Central memory CD4-positive, alpha-beta T cell (primary cell): ENCODE data around the gene CUL7.

Experiments used
- DNase-seq: peaks from one replicate; pipeline ENCODE4 v3.0.0; 2022

Gene CUL7

GRCh38 chr6:43076464-43077332, 23.0 kb upstream of the CUL7 start:
- DNase-seq, result no peak

GRCh38 chr6:43075670-43076463, 22.2 kb upstream of the CUL7 start, which contains the start of gene PTK7:
Gene PTK7, plus strand, starts transcription at chr6:43076314. Its CDS starts 175 bp downstream, at chr6:43076489.
- no peak for DNase-seq

DNA sequence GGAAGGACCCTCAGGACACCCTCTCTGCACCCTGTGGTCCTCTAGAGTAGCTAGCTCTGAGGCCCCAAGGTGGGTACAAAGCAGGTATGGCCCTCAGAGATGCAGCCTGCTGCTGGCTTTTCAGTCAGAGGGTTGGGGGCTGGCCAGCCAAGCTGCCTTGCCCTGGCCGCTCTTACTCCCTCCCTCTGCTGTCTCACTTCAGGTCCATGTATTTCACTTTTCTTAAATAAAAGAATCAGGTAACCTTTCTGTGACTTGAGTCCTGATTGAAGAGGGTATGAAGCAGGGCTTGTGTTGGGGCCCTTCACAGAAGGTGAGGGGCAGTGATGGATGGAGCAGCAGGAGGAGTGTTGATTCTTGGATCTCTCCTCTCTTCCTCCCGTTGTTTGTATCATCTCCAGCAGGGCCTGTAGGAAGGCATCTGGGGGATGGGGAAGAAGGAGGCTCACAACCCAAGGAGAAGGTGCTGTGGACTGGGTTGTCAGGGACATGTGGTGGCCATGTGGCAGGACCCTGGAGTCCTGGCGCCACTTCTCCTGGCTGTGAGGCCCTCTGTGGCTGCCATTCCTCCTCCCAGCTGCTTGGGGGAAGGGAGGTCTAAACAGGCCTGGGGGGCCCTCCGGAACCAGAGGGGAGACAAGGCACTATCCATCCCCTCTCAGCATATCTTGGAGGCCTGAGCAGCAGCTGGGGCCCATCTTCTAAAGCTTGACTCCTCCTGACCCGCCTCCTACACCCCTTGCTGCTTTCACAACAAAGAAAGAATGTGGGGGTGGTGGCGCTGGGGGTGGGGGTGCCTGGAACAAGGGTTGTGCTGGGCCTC, 21.4 kb upstream of the CUL7 start:
- no peak for DNase-seq

GRCh38 chr6:43070028-43070632, 16.5 kb upstream of the CUL7 start:
- no peak for DNase-seq

DNA sequence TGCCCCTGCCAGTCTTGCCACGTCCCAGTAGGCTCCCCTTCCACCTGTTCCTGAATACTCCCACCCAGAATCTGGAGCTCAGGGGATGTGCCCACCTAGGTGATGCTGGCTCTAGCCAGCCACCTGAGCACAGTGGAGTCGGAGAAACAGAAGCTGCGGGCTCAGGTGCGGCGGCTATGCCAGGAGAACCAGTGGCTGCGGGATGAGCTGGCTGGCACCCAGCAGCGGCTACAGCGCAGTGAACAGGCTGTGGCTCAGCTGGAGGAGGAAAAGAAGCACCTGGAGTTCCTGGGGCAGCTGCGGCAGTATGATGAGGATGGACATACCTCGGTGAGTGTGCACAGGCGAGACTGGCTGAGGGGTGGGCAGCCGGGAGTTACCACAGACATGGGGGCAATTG, 9.2 kb upstream of the CUL7 start:
- no peak for DNase-seq

DNA sequence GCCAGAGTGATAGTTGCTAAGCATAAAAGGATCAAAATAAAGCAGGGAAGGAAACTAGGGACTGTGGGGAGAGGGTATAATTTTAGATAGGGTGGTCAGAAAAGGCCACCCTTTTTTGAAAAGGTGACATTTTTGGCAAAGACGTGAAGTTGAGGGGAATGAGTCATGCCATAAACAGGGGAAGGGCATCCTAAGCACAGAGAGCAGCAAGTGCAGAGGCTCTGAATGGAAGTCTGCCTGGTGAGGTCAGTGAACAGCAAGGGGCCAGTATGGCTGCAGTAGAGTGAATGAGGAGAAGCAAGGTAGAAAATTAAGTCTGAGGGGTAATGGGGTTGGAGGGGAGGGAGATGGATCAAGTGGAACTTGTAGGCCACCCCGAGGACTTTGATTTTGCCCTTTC, 8.2 kb upstream of the CUL7 start:
- no peak for DNase-seq

- no peak for DNase-seq
Measured at GRCh38 chr6:43060755-43061633, 7.3 kb upstream of the CUL7 start.

DNA sequence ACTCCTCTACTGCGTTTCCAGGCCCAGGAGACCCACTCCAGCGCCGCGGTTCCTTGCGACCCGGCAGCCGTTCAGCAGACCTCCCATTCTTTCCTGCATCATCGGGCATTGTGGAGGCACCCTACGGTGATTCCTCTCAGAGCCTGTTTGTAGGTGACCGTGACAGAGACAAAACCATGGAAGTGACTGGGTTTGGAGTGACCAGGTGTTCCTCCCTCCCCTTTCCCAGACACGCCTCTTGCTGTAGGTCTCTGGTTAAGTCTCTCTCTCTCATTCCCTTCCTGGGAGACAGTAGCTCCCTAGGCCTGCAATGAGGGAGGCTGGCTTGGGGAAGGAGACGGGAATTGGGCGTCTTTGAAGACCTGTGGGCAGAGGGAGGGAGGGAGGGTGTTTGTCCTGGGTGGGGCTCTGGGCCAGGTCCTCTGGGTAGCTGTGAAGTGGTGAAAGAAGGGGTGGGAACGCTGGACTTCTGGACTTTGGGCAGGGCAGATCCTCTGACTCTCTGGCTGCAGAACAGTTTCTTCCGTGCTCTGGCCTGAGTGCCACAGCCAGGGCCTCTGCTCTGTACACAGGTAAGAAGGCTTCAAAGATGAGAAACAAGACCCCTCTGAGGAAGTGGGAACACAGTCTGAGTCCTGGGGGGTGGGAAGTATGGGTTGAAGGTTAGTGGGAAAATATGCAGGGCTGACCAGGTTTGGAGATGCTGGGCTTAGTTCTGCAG, 6.5 kb upstream of the CUL7 start:
- no peak for DNase-seq

DNA sequence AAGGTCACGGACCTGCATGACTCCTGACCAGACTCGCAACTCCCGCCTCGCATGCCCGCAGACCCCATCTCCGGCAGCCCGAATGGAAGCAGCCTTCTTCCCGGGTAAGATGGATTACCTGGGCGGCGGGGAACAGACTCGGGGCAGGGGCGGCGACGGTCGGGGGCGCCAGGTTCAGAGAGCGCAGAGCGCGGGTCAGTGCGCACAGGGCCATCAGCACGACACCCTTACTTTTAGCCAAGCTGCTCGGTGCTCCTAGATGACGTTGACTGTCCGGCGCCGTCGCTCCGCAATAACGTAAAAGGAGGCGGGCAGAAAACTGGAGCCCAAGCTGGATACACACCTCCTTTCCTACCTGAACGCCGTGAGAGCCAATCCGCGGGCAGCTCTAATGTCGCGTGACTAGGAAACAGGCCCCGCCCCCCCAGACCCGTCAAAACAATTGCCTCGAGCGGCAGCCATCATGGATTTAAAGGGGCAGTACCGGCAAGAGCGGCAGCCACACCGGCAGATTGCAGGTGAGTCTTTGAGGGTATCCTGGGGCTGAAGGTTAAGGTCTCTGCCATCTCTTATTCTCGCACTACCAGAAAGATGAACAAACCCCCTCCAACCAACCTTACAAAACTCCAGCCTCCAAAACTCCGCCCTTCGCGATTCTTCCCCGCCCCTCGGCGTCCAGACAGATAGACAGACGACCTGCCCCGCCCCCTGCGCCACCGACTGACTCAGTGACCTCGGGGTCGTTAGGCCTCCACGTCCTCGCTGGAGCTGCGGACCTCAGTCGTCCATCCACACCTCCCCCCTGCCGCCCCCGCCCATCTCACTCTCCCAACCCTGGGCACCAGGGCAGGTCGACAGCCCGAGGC, 5.8 kb upstream of the CUL7 start, which contains the start of the genes KLC4 and MRPL2:
Gene KLC4, plus strand, starts transcription at position 464 of the 866 bp plus-strand sequence. CDS start 1,705 bp downstream, outside the sequence.
Gene MRPL2, minus strand, starts transcription at position 267 of the 866 bp plus-strand sequence. Its CDS starts 53 bp downstream, at position 214.
- peak; percentile 95 for DNase-seq

DNA sequence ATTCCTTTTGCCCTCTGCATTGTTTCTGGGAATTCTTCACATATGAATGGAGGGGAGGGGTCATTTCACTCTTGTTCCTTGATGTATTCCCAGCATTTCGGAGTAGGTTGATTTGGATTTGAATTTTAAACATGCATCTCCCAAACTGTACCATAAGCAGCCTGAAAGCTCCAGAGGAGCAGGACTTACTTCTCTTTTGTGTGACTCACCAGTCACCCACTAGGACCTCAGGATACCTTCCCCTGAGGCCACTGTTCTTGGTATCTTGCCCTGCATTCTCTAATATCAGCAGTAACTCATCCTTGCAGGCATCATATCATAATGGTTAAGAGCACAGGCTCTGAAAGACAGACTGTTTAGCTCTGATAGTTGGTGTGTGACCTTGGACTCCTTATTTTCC, 4.9 kb upstream of the CUL7 start:
- DNase-seq, result no peak

- DNase-seq, result no peak
Measured at GRCh38 chr6:43055966-43056365, 2.3 kb upstream of the CUL7 start.

DNA sequence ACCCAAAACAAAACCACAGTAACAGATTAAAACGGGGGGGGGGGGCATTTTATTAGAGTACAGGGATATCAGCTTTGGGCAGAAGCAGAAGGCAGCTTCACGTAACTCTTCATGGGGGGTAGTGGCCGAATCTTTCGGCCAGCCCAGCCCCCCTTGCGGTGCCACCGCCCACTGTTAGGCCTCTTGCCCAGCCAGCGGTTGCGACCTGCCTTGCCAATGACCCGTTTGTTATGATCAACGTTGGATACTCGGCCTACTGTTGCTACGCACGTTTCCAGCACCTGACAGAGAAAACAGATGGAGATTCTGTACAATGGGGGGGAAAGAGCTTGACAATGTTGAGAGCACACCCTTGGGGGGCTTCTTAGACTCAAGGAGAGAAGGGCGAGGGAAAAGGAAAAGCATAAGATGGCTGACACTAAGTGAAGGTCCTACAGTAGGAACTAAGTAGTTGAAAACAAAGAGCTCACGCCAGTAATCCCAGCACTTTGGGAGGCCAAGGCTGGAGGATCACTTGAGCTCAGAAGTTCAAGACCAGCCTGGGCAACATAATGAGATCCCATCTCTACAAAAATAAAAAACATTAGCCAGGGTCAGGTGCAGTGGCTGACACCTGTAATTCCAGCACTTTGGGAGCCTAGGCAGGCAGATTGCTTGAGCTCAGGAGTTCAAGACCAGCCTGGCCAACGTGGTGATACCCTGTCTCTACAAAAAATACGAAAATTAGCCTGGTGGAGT, 724 bp upstream of the CUL7 start:
- no peak for DNase-seq

DNA sequence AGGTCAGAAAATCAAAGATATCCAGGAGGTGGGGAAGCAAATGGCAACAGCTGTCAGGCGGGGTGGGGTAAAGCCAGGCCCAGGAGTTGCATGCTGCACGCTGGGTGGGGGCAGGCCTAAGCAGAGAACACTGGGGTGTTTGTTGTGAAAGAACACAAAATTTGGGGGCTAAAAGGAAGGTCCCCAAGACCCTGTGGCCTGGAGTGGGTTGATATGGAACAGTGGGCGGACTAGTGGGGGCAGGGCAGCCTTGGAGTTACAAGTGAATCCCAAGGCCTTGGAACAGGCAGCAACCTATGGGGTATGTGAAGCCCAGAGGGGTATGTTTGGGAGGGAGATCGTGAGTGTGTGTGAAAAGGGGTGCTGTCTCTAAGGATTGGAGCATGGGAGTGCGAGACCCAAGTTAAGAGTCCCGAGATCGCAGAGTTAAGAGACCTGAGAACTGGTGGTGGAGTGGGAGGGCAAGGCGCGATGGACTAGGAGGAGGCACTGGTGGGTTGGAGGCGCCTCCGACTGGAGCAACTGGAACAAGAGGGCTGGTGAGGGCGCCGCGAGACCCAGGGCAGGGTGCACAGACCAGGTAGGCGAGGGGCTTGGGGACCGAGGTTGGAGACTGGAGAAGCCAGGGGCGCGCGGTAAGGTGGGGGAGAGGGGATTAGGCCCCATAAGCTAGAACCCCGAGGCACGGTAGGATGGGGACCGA, 658 bp downstream of the CUL7 start:
- DNase-seq, result no peak

DNA sequence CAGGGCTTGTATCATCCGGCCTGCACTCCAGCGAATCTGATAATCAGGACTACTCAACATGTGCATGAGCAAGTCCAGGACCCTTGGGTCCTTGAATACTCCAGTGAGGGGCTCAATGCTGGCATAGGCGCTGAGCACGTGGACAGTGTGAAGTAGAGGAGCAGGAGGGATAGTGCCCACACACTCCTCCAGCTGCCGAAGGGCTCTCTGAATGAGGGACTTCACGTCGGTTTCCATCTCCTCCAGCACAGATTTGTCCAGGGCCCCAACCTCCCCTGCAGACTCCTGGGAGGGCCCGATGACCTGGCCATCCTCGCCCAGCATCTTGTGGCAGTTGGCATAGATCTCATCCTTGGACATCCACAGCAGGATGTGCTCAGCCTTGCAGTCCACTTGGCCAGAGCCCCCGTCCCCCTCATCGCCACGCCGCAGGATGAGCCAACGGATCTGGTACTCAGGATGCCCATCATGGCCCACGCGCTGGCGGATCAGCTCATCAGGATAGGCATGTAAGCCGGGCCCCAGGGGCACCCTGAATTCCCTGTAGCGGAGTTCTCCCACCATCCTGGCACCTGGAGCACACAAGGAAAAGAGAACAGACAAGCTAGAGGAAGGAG, 1.3 kb downstream of the CUL7 start:
- no peak for DNase-seq

DNA sequence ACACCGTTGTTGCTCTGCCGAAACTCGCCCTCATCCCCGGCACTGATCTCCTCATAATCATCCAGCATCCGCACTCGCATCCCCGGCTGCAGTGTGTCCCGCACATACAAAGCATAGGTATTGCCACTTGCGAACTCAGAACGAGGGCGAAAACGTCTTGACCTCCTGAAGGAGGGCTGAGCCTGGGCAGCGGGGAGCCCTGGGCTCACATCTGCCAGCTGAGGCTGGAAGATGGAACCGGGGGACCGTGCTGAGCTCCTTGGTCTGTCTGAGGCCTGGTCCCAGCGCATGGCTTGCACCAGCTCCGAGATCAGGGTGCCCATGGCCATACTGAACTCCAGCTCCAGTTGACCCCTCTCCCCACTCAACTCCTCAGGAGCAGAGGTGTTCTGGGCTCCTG, 2.7 kb downstream of the CUL7 start:
- DNase-seq, result no peak

DNA sequence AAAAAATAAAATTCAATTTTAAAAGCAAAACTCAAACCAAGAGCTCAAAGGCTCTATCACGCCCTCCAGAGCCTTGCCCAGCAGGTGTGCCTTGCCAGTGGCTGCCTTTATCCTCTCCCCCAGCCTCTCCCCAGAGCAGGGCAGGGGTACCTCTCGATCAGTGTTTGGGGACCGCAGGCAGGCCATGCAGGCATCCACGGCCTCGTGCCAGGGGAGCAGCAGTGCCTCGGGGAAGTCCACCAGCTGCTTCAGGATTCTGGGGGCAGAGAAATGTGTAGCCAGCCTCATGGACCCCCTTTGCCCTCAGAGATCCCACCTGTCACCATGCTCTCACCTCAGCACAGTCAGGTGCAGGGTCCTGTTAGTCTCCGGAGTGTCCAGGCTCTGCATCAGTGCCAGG, 5.7 kb downstream of the CUL7 start:
- DNase-seq, result no peak

DNA sequence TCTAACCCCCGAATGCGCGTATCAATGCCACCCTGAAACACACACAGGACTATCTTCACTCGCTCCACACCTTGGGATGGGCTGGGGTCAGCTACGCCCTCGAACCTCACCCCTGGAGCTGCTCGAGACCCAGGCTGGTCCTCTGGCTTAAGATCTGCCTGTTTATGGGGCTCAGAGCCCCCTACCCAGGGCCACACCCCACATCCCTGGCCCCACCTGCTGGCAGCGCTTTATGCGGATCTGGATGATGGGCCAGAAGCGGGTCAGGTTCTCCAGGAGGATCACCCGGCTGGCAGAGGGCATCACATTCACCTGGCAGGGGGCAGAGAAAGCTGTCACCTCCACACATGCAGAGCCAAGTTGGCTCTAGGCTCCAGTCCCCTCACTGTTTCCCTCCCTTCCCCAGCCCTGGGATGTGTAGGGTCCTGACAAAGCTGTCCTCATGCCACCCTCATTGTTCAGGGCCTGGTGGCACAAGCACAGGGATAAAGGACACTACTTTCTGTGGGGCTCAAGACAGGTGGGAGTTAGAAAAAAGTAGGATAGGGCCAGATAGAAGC, 8.2 kb downstream of the CUL7 start:
- DNase-seq, result no peak
